ENCODE results near the gene SKIDA1.

- TF ChIP-seq, protein P1, sequence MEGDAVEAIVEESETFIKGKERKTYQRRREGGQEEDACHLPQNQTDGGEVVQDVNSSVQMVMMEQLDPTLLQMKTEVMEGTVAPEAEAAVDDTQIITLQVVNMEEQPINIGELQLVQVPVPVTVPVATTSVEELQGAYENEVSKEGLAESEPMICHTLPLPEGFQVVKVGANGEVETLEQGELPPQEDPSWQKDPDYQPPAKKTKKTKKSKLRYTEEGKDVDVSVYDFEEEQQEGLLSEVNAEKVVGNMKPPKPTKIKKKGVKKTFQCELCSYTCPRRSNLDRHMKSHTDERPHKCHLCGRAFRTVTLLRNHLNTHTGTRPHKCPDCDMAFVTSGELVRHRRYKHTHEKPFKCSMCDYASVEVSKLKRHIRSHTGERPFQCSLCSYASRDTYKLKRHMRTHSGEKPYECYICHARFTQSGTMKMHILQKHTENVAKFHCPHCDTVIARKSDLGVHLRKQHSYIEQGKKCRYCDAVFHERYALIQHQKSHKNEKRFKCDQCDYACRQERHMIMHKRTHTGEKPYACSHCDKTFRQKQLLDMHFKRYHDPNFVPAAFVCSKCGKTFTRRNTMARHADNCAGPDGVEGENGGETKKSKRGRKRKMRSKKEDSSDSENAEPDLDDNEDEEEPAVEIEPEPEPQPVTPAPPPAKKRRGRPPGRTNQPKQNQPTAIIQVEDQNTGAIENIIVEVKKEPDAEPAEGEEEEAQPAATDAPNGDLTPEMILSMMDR (conservative IDR thresholded peaks at IDR 0.05; ENCODE audit: low read depth in 2 of 2): no peak
- TF ChIP-seq POLR2AphosphoS5 (IDR thresholded peaks at IDR 0.05; ENCODE audit: low read depth) (no peak), NANOG (IDR thresholded peaks at IDR 0.05; ENCODE audit: borderline replicate concordance) (no peak)
Observed at GRCh38 chr10:21490711-21491105, 34.8 kb downstream of the SKIDA1 start.
